ENCODE measurements around the gene KIZ. TPM values are rescaled to one million over a fixed set of nuclear protein-coding genes. Genes with fewer than 3 reads are reported as not detected.

Gene KIZ
- total and polyA plus RNA-seq, 11 donors: 8.8 to 31.2 (median 23.6) TPM

GRCh38 chr20:21214431-21214830 lies 88.5 kb downstream of the KIZ start:
- Histone ChIP-seq H3K27ac (no peak overlapping the region), H3K36me3 (peaks cover 0 to 41% (median 13%) of the 10 kb centered on the region in 9 donors), H3K27me3 (no peaks in the 10 kb centered on the region), H3K9me3 (no peaks in the 10 kb centered on the region), H3K4me3 (no peak overlapping the region), H3K4me1 (no peaks in the 10 kb centered on the region)
- no peak for DNase-seq
- intact Hi-C loops (cut with DNase I): no loop called here
- TF ChIP-seq POLR2A (IDR thresholded peaks at IDR 0.05) (no peak), CTCF (IDR thresholded peaks at IDR 0.05) (no peak)
- WGBS, 4 donors: 87 to 94% (median 91%) methylated on average over 1 of the region's 1 CpG
- no peak for ATAC-seq

GRCh38 chr20:21219686-21220085 lies 93.8 kb downstream of the KIZ start:
- 57 to 82% (median 72%) methylated on average over 3 of the region's 3 CpGs for WGBS, 4 donors
- intact Hi-C loops (cut with DNase I): no loop called here
- ATAC-seq: no peak

GRCh38 chr20:21224217-21224616 lies 98.3 kb downstream of the KIZ start:
- Histone ChIP-seq H3K27me3 (no peaks in the 10 kb centered on the region), H3K4me1 (no peaks in the 10 kb centered on the region), H3K36me3 (peaks cover 0 to 50% (median 6%) of the 10 kb centered on the region in 9 donors), H3K27ac (no peak overlapping the region), H3K9me3 (no peaks in the 10 kb centered on the region), H3K4me3 (no peak overlapping the region)
- DNase-seq: no peak
- intact Hi-C loops (cut with DNase I): no loop called here
- no peak for TF ChIP-seq POLR2A (IDR thresholded peaks at IDR 0.05)
- TF ChIP-seq CTCF (IDR thresholded peaks at IDR 0.05): no peak
- ATAC-seq: no peak
- 93 to 95% (median 93%) methylated on average over 4 of the region's 4 CpGs for WGBS, 4 donors

More at GRCh38 chr20:21219686-21220085, 93.8 kb downstream of the KIZ start:
- DNase-seq: no peak
- no peak for TF ChIP-seq CTCF (IDR thresholded peaks at IDR 0.05)
- Histone ChIP-seq H3K4me3 (no peak overlapping the region), H3K36me3 (peaks cover 0 to 40% (median 8%) of the 10 kb centered on the region in 9 donors), H3K9me3 (no peaks in the 10 kb centered on the region), H3K27ac (no peak overlapping the region), H3K4me1 (no peaks in the 10 kb centered on the region), H3K27me3 (no peaks in the 10 kb centered on the region)

- WGBS, 4 donors: 92 to 94% (median 93%) methylated on average over 6 of the region's 6 CpGs
- DNase-seq (no peak), ATAC-seq (no peak)
- intact Hi-C loops (cut with DNase I): no loop called here
- Histone ChIP-seq H3K27ac (peak overlapping the region in 1 of 12 donors; percentile 66), H3K4me1 (no peaks in the 10 kb centered on the region), H3K4me3 (no peak overlapping the region), H3K36me3 (peaks cover 0 to 61% (median 17%) of the 10 kb centered on the region in 9 donors), H3K9me3 (no peaks in the 10 kb centered on the region), H3K27me3 (no peaks in the 10 kb centered on the region)
- TF ChIP-seq CTCF (IDR thresholded peaks at IDR 0.05) (no peak), POLR2A (IDR thresholded peaks at IDR 0.05) (no peak)
These were observed 99.5 kb downstream of the KIZ start for GRCh38 chr20:21225215-21225947.

Measured in heart left ventricle (tissue), 16 donors.